ENCODE data around the gene ITGBL1. TPM values are rescaled to one million over a fixed set of nuclear protein-coding genes. Genes with fewer than 3 reads are reported as not detected.

ITGBL1 gene
- total and polyA plus RNA-seq, 2 of the 8 experiments (the other 6 are each of a cell fraction or from before 2014, with no cell fraction given), result not detected

DNA sequence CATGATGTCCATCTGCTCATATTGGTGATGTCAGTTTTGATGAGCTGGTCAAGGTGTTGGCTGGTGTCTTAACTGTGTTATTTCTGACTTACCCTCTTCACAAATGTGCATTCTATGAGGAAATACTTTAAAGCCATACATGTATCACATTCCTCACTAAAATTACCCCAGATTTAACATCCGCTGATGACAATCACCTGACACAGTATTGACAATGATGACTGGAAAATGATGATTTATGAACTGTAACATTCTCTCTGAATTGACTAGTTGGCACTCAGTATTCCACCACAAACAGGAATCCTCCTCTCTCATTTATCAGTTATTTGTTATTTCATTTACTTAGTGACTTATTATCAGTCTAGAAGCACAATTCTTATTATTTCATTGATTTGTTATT is 117.3 kb downstream of the ITGBL1 start:
- no peaks in the 10 kb centered on the region for H3K79me2 ChIP-seq (ENCODE audit: control insufficient read depth in 1 of 2, insufficient read depth in 2 of 2, low read length in 2 of 2)
- H3K79me1 ChIP-seq (ENCODE audit: low read depth, low read length), result no peaks in the 10 kb centered on the region
- no peak overlapping the region for H2BK20ac ChIP-seq (ENCODE audit: low read length)
- no peak overlapping the region for H3K18ac ChIP-seq (ENCODE audit: extremely low read depth, low read length)
- H3K36me3 ChIP-seq (ENCODE audit: control insufficient read depth in 2 of 4, insufficient read depth in 4 of 4, low read length in 3 of 4), result no peaks in the 10 kb centered on the region
- no peak overlapping the region for H3K56ac ChIP-seq (replicated peaks; ENCODE audit: insufficient read length, low read depth, low read length)
- CTCF ChIA-PET (ENCODE audit: partially characterized antibody), result no interaction called here
- no peak overlapping the region for H3K4me3 ChIP-seq (ENCODE audit: extremely low read depth in 1 of 4, insufficient read depth in 2 of 4, low read depth in 3 of 4, low read length in 4 of 4)
- H2BK5ac ChIP-seq (ENCODE audit: low read depth, low read length), result no peak overlapping the region
- H3K27me3 ChIP-seq (replicated peaks in 1 of 4; ENCODE audit: control insufficient read depth in 3 of 4, extremely low read depth in 1 of 4, insufficient read depth in 3 of 4, low read length in 3 of 4), result no peaks in the 10 kb centered on the region
- no peaks in the 10 kb centered on the region for H3K4me1 ChIP-seq (replicated peaks in 1 of 4; ENCODE audit: control insufficient read depth in 3 of 4, insufficient read depth in 4 of 4, low read length in 3 of 4)
- no peak overlapping the region for H2BK15ac ChIP-seq (ENCODE audit: low read length)
- no peak overlapping the region for H2AFZ ChIP-seq (ENCODE audit: low read length)
- POLR2A ChIA-PET (ENCODE audit: partially characterized antibody), result no interaction called here
- no peak overlapping the region for H3K14ac ChIP-seq (ENCODE audit: insufficient read length)
- H2BK120ac ChIP-seq (replicated peaks; ENCODE audit: low read depth, low read length), result no peak overlapping the region
- H4K8ac ChIP-seq (ENCODE audit: extremely low read depth, insufficient read depth, low read length), result no peak overlapping the region
- DNase-seq (ENCODE audit: low read depth in 1 of 2, low spot score in 2 of 2) (no peak), FAIRE-seq (no peak)
- H3K23ac ChIP-seq (ENCODE audit: insufficient read length), result no peak overlapping the region
- no peak overlapping the region for H3K27ac ChIP-seq (ENCODE audit: low read depth, low read length)
- H3K9me3 ChIP-seq (ENCODE audit: insufficient read depth in 2 of 2, low read depth in 1 of 2, low read length in 1 of 2), result no peaks in the 10 kb centered on the region
- H4K5ac ChIP-seq (ENCODE audit: insufficient read length, low read depth, low read length), result no peak overlapping the region
- H2AK5ac ChIP-seq (ENCODE audit: low read depth, low read length), result no peak overlapping the region
- no peak overlapping the region for H4K91ac ChIP-seq (replicated peaks; ENCODE audit: insufficient read length, low read length)
- H3K4ac ChIP-seq (replicated peaks; ENCODE audit: insufficient read length, low read depth, low read length), result no peak overlapping the region
- H2BK12ac ChIP-seq (ENCODE audit: low read depth, low read length), result no peak overlapping the region
- H3K9ac ChIP-seq (replicated peaks in 1 of 4; ENCODE audit: extremely low read depth in 1 of 4, low read depth in 3 of 4, low read length in 3 of 4), result no peak overlapping the region
- 94% methylated on average over 1 of the region's 1 CpG; no CpG with 5 or more reads in 1 of the 2 experiments for WGBS, 2 experiments (ENCODE audit: extremely low coverage in 1 of 2, insufficient coverage in 1 of 2, insufficient read length in 1 of 2, insufficient replicate concordance in 2 of 2, low coverage in 1 of 2, low lambda C conversion rate in 2 of 2, missing lambda C conversion rate in 1 of 2)
- H4K20me1 ChIP-seq (replicated peaks in 1 of 2; ENCODE audit: control insufficient read depth in 1 of 2, insufficient read depth in 2 of 2, low read length in 2 of 2), result no peaks in the 10 kb centered on the region
- no peak overlapping the region for H3K4me2 ChIP-seq (ENCODE audit: insufficient read depth in 1 of 2, low read depth in 2 of 2, low read length in 2 of 2)
- H3K23me2 ChIP-seq (ENCODE audit: low read depth, low read length), result no peaks in the 10 kb centered on the region
- TF ChIP-seq CHD2 (IDR thresholded peaks at IDR 0.05; ENCODE audit: low read length), result no peak
- no peak for TF ChIP-seq SRF (IDR thresholded peaks at IDR 0.05; ENCODE audit: low read depth, low read length)
- TF ChIP-seq GABPA (IDR thresholded peaks at IDR 0.05; ENCODE audit: borderline replicate concordance, insufficient read depth, low read length), result no peak
- TF ChIP-seq GTF2F1 (IDR thresholded peaks at IDR 0.05; ENCODE audit: borderline replicate concordance, low read depth, low read length), result no peak
- no peak for TF ChIP-seq JUN (IDR thresholded peaks at IDR 0.05; ENCODE audit: low read depth, low read length)
- no peak for TF ChIP-seq SIN3A (conservative IDR thresholded peaks at IDR 0.05 in 1 of 2, IDR thresholded peaks at IDR 0.05 in 1 of 2; ENCODE audit: low read depth in 1 of 2, low read length in 2 of 2)
- no peak for TF ChIP-seq CEBPB (IDR thresholded peaks at IDR 0.05; ENCODE audit: low read depth, low read length)
- no peak for TF ChIP-seq RXRA (IDR thresholded peaks at IDR 0.05; ENCODE audit: insufficient read depth, low read depth, low read length)
- TF ChIP-seq ZNF274 (IDR thresholded peaks at IDR 0.05; ENCODE audit: borderline replicate concordance, extremely low read depth, low read length), result no peak
- no peak for TF ChIP-seq POU5F1 (IDR thresholded peaks at IDR 0.05; ENCODE audit: low read depth, low read length)
- TF ChIP-seq SP1 (IDR thresholded peaks at IDR 0.05; ENCODE audit: low read depth, low read length), result no peak
- no peak for TF ChIP-seq SP4 (IDR thresholded peaks at IDR 0.05; ENCODE audit: low read length)
- TF ChIP-seq, protein P1, sequence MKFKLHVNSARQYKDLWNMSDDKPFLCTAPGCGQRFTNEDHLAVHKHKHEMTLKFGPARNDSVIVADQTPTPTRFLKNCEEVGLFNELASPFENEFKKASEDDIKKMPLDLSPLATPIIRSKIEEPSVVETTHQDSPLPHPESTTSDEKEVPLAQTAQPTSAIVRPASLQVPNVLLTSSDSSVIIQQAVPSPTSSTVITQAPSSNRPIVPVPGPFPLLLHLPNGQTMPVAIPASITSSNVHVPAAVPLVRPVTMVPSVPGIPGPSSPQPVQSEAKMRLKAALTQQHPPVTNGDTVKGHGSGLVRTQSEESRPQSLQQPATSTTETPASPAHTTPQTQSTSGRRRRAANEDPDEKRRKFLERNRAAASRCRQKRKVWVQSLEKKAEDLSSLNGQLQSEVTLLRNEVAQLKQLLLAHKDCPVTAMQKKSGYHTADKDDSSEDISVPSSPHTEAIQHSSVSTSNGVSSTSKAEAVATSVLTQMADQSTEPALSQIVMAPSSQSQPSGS (IDR thresholded peaks at IDR 0.05; ENCODE audit: low read length), result no peak
- no peak for TF ChIP-seq CHD1 (IDR thresholded peaks at IDR 0.05; ENCODE audit: low read depth, low read length)
- no peak for TF ChIP-seq NRF1 (IDR thresholded peaks at IDR 0.05; ENCODE audit: low read depth, low read length)
